ENCODE data around the gene BACH2.

GRCh38 chr6:89932245-89932802 lies 364.3 kb downstream of the BACH2 start:
- no peak for TF ChIP-seq MAX (IDR thresholded peaks at IDR 0.05)
- TF ChIP-seq ELK1 (IDR thresholded peaks at IDR 0.05; ENCODE audit: low read depth, low read length): no peak
- TF ChIP-seq JUN (IDR thresholded peaks at IDR 0.05): no peak
- TF ChIP-seq POLR2A (IDR thresholded peaks at IDR 0.05; ENCODE audit: low read length): no peak
- TF ChIP-seq RNF2 (IDR thresholded peaks at IDR 0.05; ENCODE audit: borderline replicate concordance, low read depth): no peak
- no peak for TF ChIP-seq REST (IDR thresholded peaks at IDR 0.05)
- no peak for TF ChIP-seq HMGXB4 (CRISPR knock-in tag; IDR thresholded peaks at IDR 0.05; ENCODE audit: borderline replicate concordance)
- TF ChIP-seq CTCF (IDR thresholded peaks at IDR 0.05): no peak
- TF ChIP-seq MAFK (IDR thresholded peaks at IDR 0.05; ENCODE audit: partially characterized antibody): no peak
- TF ChIP-seq SREBF2 (IDR thresholded peaks at IDR 0.05): no peak
- TF ChIP-seq NR3C1 (IDR thresholded peaks at IDR 0.05): no peak
